PC-3 (cell line): ENCODE data around the gene STAMBPL1. TPM values are rescaled to one million over a fixed set of nuclear protein-coding genes. Genes with fewer than 3 reads are reported as not detected.

ENCODE experiments used
- ATAC-seq: fragments of 200-7000 bp; cut with Tn5 transposase; 2 replicates; pipeline ENCODE4 v1.9.1; 2020; ENCODE audit warnings: mild to moderate bottlenecking, moderate library complexity
- BruUV-seq: library from RNA; stranded (reverse); fragments of 400-500 nt; replicated peaks from 2 replicates; lab custom pipeline; 2021; lab: Mats Ljungman, UMichigan
- CTCF ChIA-PET: fragments of 300-600 bp; sonication (Branson Sonifier 250); formaldehyde crosslinking; loops from one replicate; lab custom pipeline; 2022; ENCODE audit warnings: antibody characterized with exemption; lab: Charles Lee
- POLR2A ChIA-PET: fragments of 300-600 bp; sonication (Branson Sonifier 250); formaldehyde crosslinking; loops from one replicate; lab custom pipeline; 2022; ENCODE audit warnings: antibody characterized with exemption; ENCODE audit not compliant: unreplicated experiment; lab: Charles Lee
- DNase-seq: peaks from one replicate; pipeline ENCODE4 v3.0.0-alpha.2; 2015
- H2AFZ ChIP-seq: fragments of 300-600 bp; sonication (generic); 2 replicates; pipeline ENCODE4 v1.6.0; 2016; ENCODE audit warnings: antibody characterized with exemption, low read length
- H3F3A ChIP-seq: fragments of 300-600 bp; sonication (generic); one replicate; pipeline ENCODE4 v1.6.0; 2017; ENCODE audit warnings: antibody characterized with exemption, low read length, control low read depth, mild to moderate bottlenecking; ENCODE audit not compliant: unreplicated experiment
- H3K27ac ChIP-seq: fragments of 300-600 bp; sonication (generic); 2 replicates; pipeline ENCODE4 v1.5.1; 2016; ENCODE audit warnings: mild to moderate bottlenecking, low read length
- H3K27me3 ChIP-seq: fragments of 300-600 bp; sonication (generic); 2 replicates; pipeline ENCODE4 v1.6.1; 2016; ENCODE audit warnings: low read length, mixed read lengths
- H3K36me3 ChIP-seq: fragments of 300-600 bp; sonication (generic); 2 replicates; pipeline ENCODE4 v1.6.1; 2016; ENCODE audit warnings: low read depth, mixed run types, low read length, mixed read lengths
- H3K4me1 ChIP-seq: fragments of 300-600 bp; sonication (generic); 2 replicates; pipeline ENCODE4 v1.5.1; 2016; ENCODE audit warnings: low read length; ENCODE audit not compliant: insufficient read depth
- H3K4me2 ChIP-seq: fragments of 300-600 bp; sonication (generic); 2 replicates; pipeline ENCODE4 v1.6.0; 2016; ENCODE audit warnings: low read length
- H3K4me3 ChIP-seq: fragments of 300-600 bp; sonication (generic); 2 replicates; pipeline ENCODE4 v1.5.1; 2016; ENCODE audit warnings: mild to moderate bottlenecking, low read length, mixed read lengths
- H3K79me2 ChIP-seq: fragments of 300-600 bp; sonication (generic); 2 replicates; pipeline ENCODE4 v1.6.1; 2017; ENCODE audit warnings: low read length, mixed read lengths
- H3K9ac ChIP-seq: fragments of 300-600 bp; sonication (generic); 2 replicates; pipeline ENCODE4 v1.6.0; 2016; ENCODE audit warnings: mild to moderate bottlenecking, low read length
- H3K9me2 ChIP-seq: fragments of 300-600 bp; sonication (generic); replicated peaks from 2 replicates; pipeline ENCODE4 v1.6.1; 2016; ENCODE audit warnings: mixed run types, low read length, mixed read lengths
- H3K9me3 ChIP-seq: fragments of 300-600 bp; sonication (generic); 2 replicates; pipeline ENCODE4 v1.6.1; 2016; ENCODE audit warnings: low read length, mixed read lengths
- H4K20me1 ChIP-seq: fragments of 300-600 bp; sonication (generic); 2 replicates; pipeline ENCODE4 v1.6.1; 2016; ENCODE audit warnings: low read length, mixed read lengths
- CTCF ChIP-seq: fragments of 300-600 bp; sonication (generic); conservative IDR thresholded peaks from 2 replicates; pipeline ENCODE4 v1.5.1; 2017; ENCODE audit warnings: antibody characterized with exemption, low read depth, mild to moderate bottlenecking, low read length
- EZH2 ChIP-seq: fragments of 300-600 bp; sonication (generic); IDR thresholded peaks from one replicate; pipeline ENCODE4 v1.6.1; 2017; ENCODE audit warnings: antibody characterized with exemption, mild to moderate bottlenecking, low read length; ENCODE audit not compliant: unreplicated experiment
- EZH2phosphoT487 ChIP-seq: fragments of 300-600 bp; sonication (generic); IDR thresholded peaks from 2 replicates; pipeline ENCODE4 v1.6.1; 2018; ENCODE audit warnings: mild to moderate bottlenecking, antibody characterized with exemption, low read length, borderline replicate concordance
- intact Hi-C: fragments of 100-400 bp; cut with micrococcal nuclease; formaldehyde crosslinking; loops from 2 replicates; pipeline ENCODE4 v1.9.0; 2023
- total RNA-seq: library from RNA; depleted of rRNA; stranded (reverse); fragments of >200 nt; gene quantifications from 2 replicates; pipeline ENCODE4 v1.2.3, GENCODE V29; 2014

The STAMBPL1 gene
- total RNA-seq, 1 experiment from 2014 or later, result 19.5 TPM

GRCh38 chr10:88934900-88935672 lies 55.0 kb downstream of the STAMBPL1 start:
- H3K9ac ChIP-seq, result no peak overlapping the region
- H3K4me2 ChIP-seq, result peak overlapping the region; percentile 73
- peak overlapping the region; percentile 82 for H2AFZ ChIP-seq
- peak overlapping the region; percentile 50 for H3K4me3 ChIP-seq
- ATAC-seq (peak; percentile 74), DNase-seq (peak; percentile 79)
- H3K4me1 ChIP-seq, result peaks cover 13% of the 10 kb centered on the region
- TF ChIP-seq CTCF (peak; percentile 80), EZH2phosphoT487 (no peak), EZH2 (no peak)
- H3K27me3 ChIP-seq, result no peaks in the 10 kb centered on the region
- H3K36me3 ChIP-seq, result no peaks in the 10 kb centered on the region
- no peaks in the 10 kb centered on the region for H3K9me3 ChIP-seq
- H3K27ac ChIP-seq, result no peak overlapping the region
- ChIA-PET CTCF (interaction anchor here (0.6 to 1.4 kb wide), 2 partner anchors 52 to 63 kb away, joined by 6 to 13 read pairs; no protein-coding TSS in a partner anchor), POLR2A (interaction anchor here (0.6 kb wide), 1 partner anchor 453 kb away, joined by 3 read pairs; no protein-coding TSS in a partner anchor)
- H3K79me2 ChIP-seq, result no peaks in the 10 kb centered on the region
- no peaks in the 10 kb centered on the region for H3F3A ChIP-seq
- BruUV-seq, result no TSS peak
- intact Hi-C loops, result loop anchor here (1.0 to 2.0 kb wide), 2 partner anchors 52 to 278 kb away; no protein-coding TSS in a partner anchor
- H4K20me1 ChIP-seq, result no peaks in the 10 kb centered on the region
- no peaks in the 10 kb centered on the region for H3K9me2 ChIP-seq

GRCh38 chr10:88936656-88937055 lies 56.6 kb downstream of the STAMBPL1 start:
- Histone ChIP-seq H3K36me3 (no peaks in the 10 kb centered on the region), H3K4me1 (peaks cover 13% of the 10 kb centered on the region), H3K9ac (no peak overlapping the region), H3K27me3 (no peaks in the 10 kb centered on the region), H3K9me3 (no peaks in the 10 kb centered on the region), H3K9me2 (no peaks in the 10 kb centered on the region), H3K4me3 (no peak overlapping the region), H4K20me1 (no peaks in the 10 kb centered on the region), H3K79me2 (no peaks in the 10 kb centered on the region), H3F3A (no peaks in the 10 kb centered on the region), H3K27ac (no peak overlapping the region), H3K4me2 (no peak overlapping the region), H2AFZ (no peak overlapping the region)
- TF ChIP-seq EZH2 (no peak), EZH2phosphoT487 (no peak), CTCF (no peak)
- intact Hi-C loops, result no loop called here
- no TSS peak for BruUV-seq
- ChIA-PET POLR2A (no interaction called here), CTCF (no interaction called here)
- no peak for DNase-seq
- no peak for ATAC-seq

- Histone ChIP-seq H3K9ac (no peak overlapping the region), H4K20me1 (no peaks in the 10 kb centered on the region), H3F3A (no peaks in the 10 kb centered on the region), H2AFZ (no peak overlapping the region), H3K9me3 (no peaks in the 10 kb centered on the region), H3K9me2 (no peaks in the 10 kb centered on the region), H3K4me2 (no peak overlapping the region), H3K36me3 (no peaks in the 10 kb centered on the region), H3K4me1 (peaks cover 8% of the 10 kb centered on the region), H3K4me3 (no peak overlapping the region), H3K27ac (no peak overlapping the region), H3K27me3 (no peaks in the 10 kb centered on the region), H3K79me2 (no peaks in the 10 kb centered on the region)
- ChIA-PET CTCF (interaction anchor here (1.0 kb wide), 1 partner anchor 49 kb away, joined by 3 read pairs; no protein-coding TSS in a partner anchor), POLR2A (no interaction called here)
- TF ChIP-seq CTCF (no peak), EZH2 (no peak), EZH2phosphoT487 (no peak)
- DNase-seq (no peak), ATAC-seq (no peak)
- no TSS peak for BruUV-seq
- intact Hi-C loops, result no loop called here
Observed at GRCh38 chr10:88938039-88938438, 58.0 kb downstream of the STAMBPL1 start.
